Panc1 (cell line): ENCODE results near the gene ENPP1. TPM values are rescaled to one million over a fixed set of nuclear protein-coding genes. Genes with fewer than 3 reads are reported as not detected.

ENCODE experiments used
- ATAC-seq: fragments of 200-7000 bp; cut with Tn5 transposase; 2 replicates; pipeline ENCODE4 v1.9.1; 2020; ENCODE audit warnings: mild to moderate bottlenecking, moderate library complexity
- BruUV-seq: library from RNA; stranded (reverse); fragments of 400-500 nt; replicated peaks from 2 replicates; lab custom pipeline; 2021; lab: Mats Ljungman, UMichigan
- CTCF ChIA-PET: fragments of 300-600 bp; sonication (Branson Sonifier 250); formaldehyde crosslinking; loops from one replicate; lab custom pipeline; 2022; ENCODE audit warnings: antibody characterized with exemption; lab: Charles Lee
- POLR2A ChIA-PET: fragments of 300-600 bp; sonication (Branson Sonifier 250); formaldehyde crosslinking; loops from one replicate; lab custom pipeline; 2022; ENCODE audit warnings: antibody characterized with exemption; lab: Charles Lee
- DNase-seq: peaks from one replicate; pipeline ENCODE4 v3.0.0-alpha.2; 2010; ENCODE audit warnings: low read depth, low spot score
- H3K27ac ChIP-seq: 2 replicates; pipeline ENCODE4 v1.5.1; 2011; ENCODE audit warnings: mild to moderate bottlenecking, low read length, inconsistent platforms
- H3K27me3 ChIP-seq: fragments of 200-500 bp; sonication (Bioruptor generic); 2 replicates; pipeline ENCODE4 v1.6.0; 2014; ENCODE audit warnings: low read length, inconsistent platforms; ENCODE audit not compliant: control insufficient read depth, insufficient read depth
- H3K36me3 ChIP-seq: fragments of 200-500 bp; sonication (Bioruptor generic); 2 replicates; pipeline ENCODE4 v1.5.1; 2014; ENCODE audit warnings: inconsistent platforms, mild to moderate bottlenecking, low read length, moderate library complexity; ENCODE audit not compliant: control insufficient read depth, insufficient read depth
- H3K4me1 ChIP-seq: 2 replicates; pipeline ENCODE4 v1.5.1; 2011; ENCODE audit warnings: inconsistent platforms, mild to moderate bottlenecking, low read length, moderate library complexity; ENCODE audit not compliant: control insufficient read depth, insufficient read depth
- H3K4me3 ChIP-seq, 2 experiments: 2 replicates each; pipeline ENCODE4 v1.5.1; 2011 to 2012; ENCODE audit warnings: low read depth in 2 of 2, low read length in 2 of 2, mild to moderate bottlenecking in 2 of 2, inconsistent platforms in 1 of 2, moderate library complexity in 1 of 2
- H3K9me3 ChIP-seq: fragments of 200-500 bp; sonication (Bioruptor generic); 2 replicates; pipeline ENCODE4 v1.5.1; 2014; ENCODE audit warnings: low read depth, mild to moderate bottlenecking, inconsistent platforms, low read length, moderate library complexity; ENCODE audit not compliant: control insufficient read depth, insufficient read depth
- POLR2AphosphoS5 ChIP-seq: IDR thresholded peaks from 2 replicates; pipeline ENCODE4 v1.6.1; 2012; ENCODE audit warnings: mild to moderate bottlenecking, low read depth, low read length, moderate library complexity
- REST ChIP-seq, 2 experiments: IDR thresholded peaks; 2 replicates each; pipeline ENCODE4 v1.6.1; 2011 to 2012; ENCODE audit warnings: low read depth in 2 of 2, control low read depth in 1 of 2, low read length in 1 of 2, mild to moderate bottlenecking in 1 of 2, moderate library complexity in 1 of 2; ENCODE audit not compliant: insufficient read depth in 1 of 2
- SIN3A ChIP-seq: IDR thresholded peaks from 2 replicates; pipeline ENCODE4 v1.6.1; 2012; ENCODE audit warnings: low read depth, mild to moderate bottlenecking, low read length, moderate library complexity, borderline replicate concordance; ENCODE audit not compliant: insufficient read depth
- TCF7L2 ChIP-seq: IDR thresholded peaks from 2 replicates; pipeline ENCODE4 v1.6.1; 2011; ENCODE audit warnings: mild to moderate bottlenecking, low read depth, low read length, inconsistent platforms
- in situ Hi-C: cut with HindIII; loops from 2 replicates; pipeline ENCODE4 v1.10.0; 2016; ENCODE audit warnings: low sequenced_read_pairs, low pct_unique_long_range_greater_than_20kb
- intact Hi-C: fragments of 100-400 bp; cut with micrococcal nuclease; formaldehyde crosslinking; loops from one replicate; pipeline ENCODE4 v1.10.0; 2022; ENCODE audit not compliant: unreplicated experiment
- total RNA-seq: library from RNA; stranded (reverse); gene quantifications from one replicate; pipeline ENCODE4 v1.2.1, GENCODE V29; 2021; ENCODE audit not compliant: unreplicated experiment
- TF ChIP-seq, protein P1 (sequence below): fragments of 450-650 bp; IDR thresholded peaks from 2 replicates; pipeline ENCODE4 v1.5.1; 2017; ENCODE audit warnings: mild to moderate bottlenecking

The ENPP1 gene
- total RNA-seq, 1 experiment from 2014 or later: 6.8 TPM

DNA sequence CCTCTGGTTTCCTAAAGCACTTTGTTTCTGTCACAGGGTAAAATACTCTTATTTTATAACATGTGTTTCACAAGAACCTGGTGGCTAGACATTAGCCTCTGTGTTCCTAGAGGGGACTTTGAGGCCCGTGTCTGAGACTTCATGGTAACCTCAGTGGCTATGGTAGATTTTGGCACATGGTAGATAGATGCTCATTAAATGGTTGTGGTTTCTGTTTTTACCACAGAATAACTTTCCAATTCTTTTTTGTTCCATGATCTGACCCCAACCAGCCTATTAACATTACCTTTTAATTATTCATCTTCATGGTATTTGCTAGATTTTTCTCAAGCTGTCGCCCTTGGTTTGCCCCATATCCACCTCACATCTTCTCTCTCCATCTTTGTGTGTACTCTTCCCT, 109.0 kb downstream of the ENPP1 start:
- DNase-seq: no peak
- in situ Hi-C loops: no loop called here
- ChIA-PET POLR2A (no interaction called here), CTCF (no interaction called here)
- intact Hi-C loops: loop anchor here (5.0 to 10.0 kb wide), 2 partner anchors 132 to 565 kb away; no protein-coding TSS in a partner anchor
- Histone ChIP-seq H3K9me3 (no peaks in the 10 kb centered on the region), H3K4me1 (no peaks in the 10 kb centered on the region; the same call in 1 of the 2 replicates), H3K27me3 (peaks cover 8% of the 10 kb centered on the region; the same call in 1 of the 2 replicates), H3K4me3 (no peak overlapping the region), H3K36me3 (no peaks in the 10 kb centered on the region), H3K27ac (no peak overlapping the region)
- BruUV-seq: no TSS peak
- no peak for ATAC-seq
- TF ChIP-seq POLR2AphosphoS5 (no peak), REST (IDR thresholded peaks at IDR 0.05; ENCODE audit: insufficient read depth in 1 of 2, low read depth in 2 of 2, low read length in 1 of 2) (no peak), SIN3A (no peak), TCF7L2 (no peak)
- TF ChIP-seq, protein P1, sequence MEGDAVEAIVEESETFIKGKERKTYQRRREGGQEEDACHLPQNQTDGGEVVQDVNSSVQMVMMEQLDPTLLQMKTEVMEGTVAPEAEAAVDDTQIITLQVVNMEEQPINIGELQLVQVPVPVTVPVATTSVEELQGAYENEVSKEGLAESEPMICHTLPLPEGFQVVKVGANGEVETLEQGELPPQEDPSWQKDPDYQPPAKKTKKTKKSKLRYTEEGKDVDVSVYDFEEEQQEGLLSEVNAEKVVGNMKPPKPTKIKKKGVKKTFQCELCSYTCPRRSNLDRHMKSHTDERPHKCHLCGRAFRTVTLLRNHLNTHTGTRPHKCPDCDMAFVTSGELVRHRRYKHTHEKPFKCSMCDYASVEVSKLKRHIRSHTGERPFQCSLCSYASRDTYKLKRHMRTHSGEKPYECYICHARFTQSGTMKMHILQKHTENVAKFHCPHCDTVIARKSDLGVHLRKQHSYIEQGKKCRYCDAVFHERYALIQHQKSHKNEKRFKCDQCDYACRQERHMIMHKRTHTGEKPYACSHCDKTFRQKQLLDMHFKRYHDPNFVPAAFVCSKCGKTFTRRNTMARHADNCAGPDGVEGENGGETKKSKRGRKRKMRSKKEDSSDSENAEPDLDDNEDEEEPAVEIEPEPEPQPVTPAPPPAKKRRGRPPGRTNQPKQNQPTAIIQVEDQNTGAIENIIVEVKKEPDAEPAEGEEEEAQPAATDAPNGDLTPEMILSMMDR: no peak

GRCh38 chr6:131917318-131917717, 109.5 kb downstream of the ENPP1 start:
- DNase-seq (no peak), ATAC-seq (no peak)
- Histone ChIP-seq H3K4me1 (no peaks in the 10 kb centered on the region), H3K4me3 (no peak overlapping the region), H3K27ac (no peak overlapping the region), H3K27me3 (peaks cover 4% of the 10 kb centered on the region; the same call in 1 of the 2 replicates), H3K9me3 (no peaks in the 10 kb centered on the region), H3K36me3 (no peaks in the 10 kb centered on the region)
- CTCF ChIA-PET: interaction anchor here (0.6 kb wide), 2 partner anchors 30 to 126 kb away, joined by 3 to 5 read pairs; no protein-coding TSS in a partner anchor
- BruUV-seq: no TSS peak
- TF ChIP-seq REST (IDR thresholded peaks at IDR 0.05; ENCODE audit: insufficient read depth in 1 of 2, low read depth in 2 of 2, low read length in 1 of 2) (no peak), SIN3A (no peak), POLR2AphosphoS5 (no peak), TCF7L2 (no peak)
- TF ChIP-seq, protein P1: no peak
- intact Hi-C loops: loop anchor here (5.0 to 10.0 kb wide), 2 partner anchors 133 to 565 kb away; no protein-coding TSS in a partner anchor
- POLR2A ChIA-PET: no interaction called here
- in situ Hi-C loops: no loop called here
